Stimulated activated CD8-positive, alpha-beta memory T cell treated with anti-CD3 and anti-CD28 coated beads, Interleukin-12 subunit alpha, Interleukin-12 subunit beta, amount 100 ng/mL, for 24 hours (primary cell): ENCODE results near the gene XPO4.

ENCODE experiments used
- DNase-seq: peaks from one replicate; pipeline ENCODE4 v3.0.0-alpha.2; 2020; ENCODE audit errors: extremely low read depth

XPO4 gene

GRCh38 chr13:20728579-20729311 lies 173.8 kb downstream of the XPO4 start:
- no peak for DNase-seq

- DNase-seq: no peak
Observed at GRCh38 chr13:20727856-20728255, 174.7 kb downstream of the XPO4 start.
